ENCODE data around the gene ERG28.
"Not testable (repeated sequence)": the region's sequence is repeated elsewhere in the genome, so short reads cannot be mapped to it uniquely, and the experiment has no call there.

ERG28 gene, protein sequence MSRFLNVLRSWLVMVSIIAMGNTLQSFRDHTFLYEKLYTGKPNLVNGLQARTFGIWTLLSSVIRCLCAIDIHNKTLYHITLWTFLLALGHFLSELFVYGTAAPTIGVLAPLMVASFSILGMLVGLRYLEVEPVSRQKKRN

DNA sequence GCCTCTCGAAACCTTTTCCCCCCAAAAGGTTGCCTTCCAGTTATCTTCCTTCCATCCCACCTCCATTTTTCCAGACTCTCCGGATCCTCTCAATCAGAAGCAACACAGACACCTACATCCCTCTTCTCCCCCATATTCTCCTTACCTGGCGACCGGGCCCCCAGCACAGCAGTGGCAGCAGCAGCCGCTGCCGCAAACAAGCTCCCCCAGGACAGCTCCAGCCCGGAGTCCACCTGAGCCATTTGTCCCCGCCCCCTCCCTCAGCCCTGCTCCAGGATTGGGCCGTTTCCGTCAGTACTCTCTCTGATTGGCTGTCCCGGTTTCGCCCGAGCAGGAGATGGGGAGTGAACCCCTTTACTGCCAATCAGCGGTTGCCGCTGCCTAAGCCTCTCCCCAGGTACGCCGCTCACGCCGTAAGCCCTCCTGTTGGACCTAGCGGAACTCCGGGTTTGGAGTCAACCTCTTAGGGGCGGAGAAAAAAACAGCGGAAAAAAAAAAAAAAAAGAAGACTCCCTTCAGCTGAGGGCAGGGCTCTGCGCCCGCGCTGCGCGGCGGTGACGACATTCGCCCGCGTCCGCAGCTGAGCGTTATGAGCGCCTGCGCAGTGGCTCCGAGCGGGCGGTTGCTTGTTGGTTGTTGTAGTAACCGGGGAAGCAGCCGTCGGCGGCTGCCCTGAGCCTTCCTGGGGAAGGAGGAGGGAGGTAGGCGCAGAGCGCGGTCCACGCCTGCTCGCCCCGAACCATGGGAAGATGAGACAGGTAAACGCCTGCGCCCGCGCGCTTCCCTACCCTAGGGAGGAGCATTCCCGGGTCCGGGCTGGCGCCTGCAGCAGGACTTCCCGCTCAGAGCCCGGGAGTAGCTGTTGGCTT lies at the start of gene ERG28, which contains the start of gene TTLL5:
ERG28 (minus strand) TSS at position 247 of the 869 bp plus-strand sequence. CDS start 3,374 bp downstream, outside the sequence.
TTLL5 (plus strand) TSS at position 617 of the 869 bp plus-strand sequence. CDS start 1,904 bp downstream, outside the sequence.
- DNase-seq: peak; percentile 98

DNA sequence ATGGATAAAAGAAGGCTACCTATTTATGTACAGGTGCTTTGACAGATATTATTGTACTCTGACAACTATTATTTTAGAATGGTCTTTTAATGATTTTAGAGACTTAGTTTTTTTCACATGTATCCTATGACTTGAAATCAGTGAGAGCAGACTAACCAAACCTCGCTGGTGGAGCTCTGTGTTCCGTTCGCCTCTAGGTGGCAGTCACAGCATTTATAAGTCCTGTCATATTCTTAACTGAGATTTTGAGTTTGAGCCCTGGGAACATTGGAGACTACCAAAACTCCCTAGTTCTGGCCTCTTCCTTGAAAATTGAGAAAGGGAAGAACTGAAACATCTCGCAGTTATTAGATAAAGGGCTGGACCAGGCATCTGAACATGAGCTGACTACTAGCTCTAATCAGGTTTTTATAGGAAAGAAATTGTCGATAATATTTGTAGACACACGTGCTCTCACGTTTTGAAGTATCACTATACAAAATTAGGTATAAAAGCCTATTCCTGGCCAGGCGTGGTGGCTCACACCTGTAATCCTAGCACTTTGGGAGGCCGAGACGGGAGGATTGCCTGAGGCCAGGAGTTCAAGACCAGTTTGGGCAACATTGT lies 48.6 kb upstream of the ERG28 start:
- peak; percentile 80 for DNase-seq

DNA sequence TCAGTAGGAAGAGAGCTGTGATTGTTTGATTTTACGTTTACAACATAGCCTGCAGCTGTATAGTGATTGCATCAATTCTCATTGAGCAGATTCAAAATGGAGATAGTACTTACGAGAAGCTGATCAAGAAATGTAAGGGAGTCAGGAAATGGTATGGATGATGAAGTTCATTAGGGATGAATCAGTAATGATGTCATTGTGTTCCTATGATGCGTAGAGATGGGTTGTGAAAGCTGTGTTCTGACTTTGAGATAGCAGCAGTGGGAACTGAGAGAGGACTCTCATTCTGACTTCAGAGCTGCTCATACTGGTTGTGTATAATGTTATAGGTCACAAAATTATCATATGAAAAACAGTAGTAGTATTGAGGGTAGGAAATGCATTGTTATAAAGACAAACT lies 44.3 kb upstream of the ERG28 start:
- DNase-seq: no peak

DNA sequence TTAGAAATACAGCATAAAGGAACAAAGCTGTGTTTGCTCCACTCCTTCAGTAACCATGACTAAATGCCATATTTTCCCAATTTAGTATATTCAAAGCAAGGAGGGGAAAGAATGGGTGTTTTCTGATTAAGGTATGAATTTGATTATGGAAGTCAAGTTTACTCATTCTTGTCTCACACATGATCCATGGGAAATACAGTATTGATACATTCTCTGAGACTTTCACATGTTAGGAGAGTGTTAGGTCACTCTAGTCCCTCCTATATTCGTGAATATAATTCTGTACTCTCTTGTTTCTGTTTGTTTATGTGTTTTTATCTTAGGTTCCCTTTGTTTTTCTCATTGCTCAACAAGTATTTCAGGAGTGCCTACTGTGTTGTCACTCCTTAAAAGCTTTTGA lies 42.8 kb upstream of the ERG28 start:
- no peak for DNase-seq

DNA sequence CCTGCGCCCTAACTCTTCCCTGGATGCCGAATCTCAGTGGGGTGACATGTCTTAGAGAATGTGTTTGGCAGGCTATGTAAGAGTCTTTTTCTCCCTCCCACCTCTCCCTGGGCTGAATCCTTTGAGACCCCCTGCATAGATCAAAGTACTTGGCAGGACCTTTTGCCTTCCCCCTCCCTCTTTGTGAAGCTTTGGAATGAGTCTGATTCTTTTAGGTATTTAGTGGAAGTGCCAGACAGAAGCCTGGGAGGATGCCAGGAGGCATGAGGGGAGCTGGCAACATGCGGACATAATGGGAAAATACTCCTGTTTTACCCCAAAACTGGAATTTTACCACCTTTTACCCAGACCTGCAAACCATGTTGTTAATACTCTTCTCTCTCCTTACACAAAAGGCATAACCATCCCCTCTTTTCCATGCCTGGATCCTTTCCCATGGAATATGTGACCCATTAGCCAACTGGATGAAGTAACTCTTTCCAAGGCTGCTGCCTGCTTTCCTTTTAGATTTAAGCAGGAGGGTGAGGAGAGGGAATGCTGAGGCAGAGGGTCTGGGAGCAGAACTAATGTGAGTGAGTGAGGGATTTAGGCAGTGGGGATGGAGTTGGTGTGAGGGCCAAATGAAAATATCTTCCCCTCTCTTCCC lies 42.1 kb upstream of the ERG28 start:
- DNase-seq: peak; percentile 50

DNA sequence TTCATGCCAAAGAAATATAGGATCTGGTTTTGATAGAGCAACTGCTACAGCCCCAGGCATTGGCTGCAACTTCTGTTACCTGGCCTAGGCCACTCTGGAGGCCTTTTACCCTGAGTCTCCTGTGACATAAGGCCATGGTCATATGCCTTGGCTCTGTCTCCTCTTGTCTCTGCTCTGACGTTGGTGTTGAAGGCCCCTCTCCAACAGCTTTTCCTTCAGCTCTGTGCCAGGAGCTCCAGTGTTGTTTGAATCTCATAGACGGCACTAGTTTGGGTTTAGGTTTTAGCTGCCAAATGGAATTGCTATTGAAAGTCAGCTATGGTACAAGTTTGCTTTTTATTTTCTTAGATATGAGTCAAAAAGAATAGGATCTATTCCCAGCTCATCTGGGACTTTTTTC lies 41.4 kb upstream of the ERG28 start:
- no peak for DNase-seq

DNA sequence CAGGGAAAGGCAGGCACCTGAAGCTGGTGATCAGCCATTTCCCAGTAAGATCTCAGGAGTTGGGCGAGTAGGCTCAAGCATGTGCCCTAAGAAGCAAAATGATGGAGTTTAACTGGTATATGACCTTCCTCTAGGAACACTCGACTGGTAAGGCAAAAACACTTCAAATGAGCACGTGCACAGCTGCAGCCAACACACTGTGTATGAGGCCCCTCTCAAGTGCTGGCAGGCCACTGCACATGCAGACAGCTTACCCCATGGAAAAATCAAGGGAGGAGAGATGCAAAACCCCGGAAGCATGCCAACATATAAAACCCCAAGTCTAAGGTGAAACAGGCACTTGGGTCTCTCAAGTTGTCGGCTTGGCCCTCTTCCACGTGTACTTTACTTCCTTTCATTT lies 39.6 kb upstream of the ERG28 start:
- no peak for DNase-seq

DNA sequence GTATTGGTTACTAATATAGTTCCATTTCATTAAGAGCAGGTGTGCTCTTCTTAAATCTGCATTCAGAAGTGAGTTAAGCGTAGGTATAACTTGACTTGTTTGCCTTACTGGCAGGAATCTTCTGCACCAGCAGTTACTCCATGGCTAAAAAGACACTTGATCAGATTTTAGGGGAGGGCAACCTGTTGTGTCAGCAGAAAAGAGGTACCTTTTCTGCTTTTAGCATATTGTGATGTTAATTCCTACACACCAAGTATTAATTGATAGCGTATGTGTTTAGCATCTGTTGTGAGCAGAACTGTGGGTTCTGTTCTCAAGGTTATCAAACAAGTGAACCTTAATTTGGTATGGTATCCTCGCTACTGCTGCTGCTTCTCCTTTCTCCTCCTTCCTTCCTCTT lies 38.7 kb upstream of the ERG28 start:
- no peak for DNase-seq

DNA sequence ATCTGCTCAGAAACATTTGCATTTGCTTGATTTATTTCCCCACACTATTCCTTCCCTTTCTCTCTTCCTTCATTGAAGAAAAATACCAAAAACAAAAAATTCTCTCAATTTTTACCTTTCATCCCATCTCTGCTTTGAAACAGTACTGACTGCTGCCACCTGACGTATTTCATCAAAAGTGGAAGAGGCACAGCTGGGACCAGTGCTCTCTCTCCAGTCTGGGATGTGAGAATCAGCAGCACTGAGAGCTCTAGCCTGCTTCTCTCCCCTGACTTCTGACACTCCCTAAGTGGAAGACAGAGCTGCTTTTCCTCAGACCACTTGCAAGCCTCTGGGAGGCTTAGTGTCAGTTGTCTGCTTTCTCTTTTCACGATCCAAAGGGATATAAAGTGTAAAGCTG lies 37.2 kb upstream of the ERG28 start:
- DNase-seq: no peak

DNA sequence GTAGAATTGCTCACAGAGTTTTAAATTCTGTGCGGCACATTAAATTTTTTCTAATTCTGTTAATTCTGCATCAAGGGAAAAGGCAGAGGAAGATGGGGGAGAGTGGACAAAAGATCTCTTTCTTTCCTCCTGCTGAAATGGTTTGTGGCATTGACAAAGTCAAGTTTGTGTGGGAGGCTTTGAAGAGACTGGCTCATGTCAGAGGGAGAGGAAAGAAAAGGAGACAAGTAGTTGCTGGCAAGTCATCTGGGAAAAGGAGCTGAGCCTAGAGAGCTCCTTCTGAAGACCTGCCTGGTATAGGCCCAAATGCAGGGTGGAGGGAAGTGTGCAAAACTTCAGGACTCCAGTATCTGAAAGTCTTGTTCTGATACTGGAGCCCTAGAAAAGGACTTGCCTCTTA lies 36.7 kb upstream of the ERG28 start:
- DNase-seq: no peak

DNA sequence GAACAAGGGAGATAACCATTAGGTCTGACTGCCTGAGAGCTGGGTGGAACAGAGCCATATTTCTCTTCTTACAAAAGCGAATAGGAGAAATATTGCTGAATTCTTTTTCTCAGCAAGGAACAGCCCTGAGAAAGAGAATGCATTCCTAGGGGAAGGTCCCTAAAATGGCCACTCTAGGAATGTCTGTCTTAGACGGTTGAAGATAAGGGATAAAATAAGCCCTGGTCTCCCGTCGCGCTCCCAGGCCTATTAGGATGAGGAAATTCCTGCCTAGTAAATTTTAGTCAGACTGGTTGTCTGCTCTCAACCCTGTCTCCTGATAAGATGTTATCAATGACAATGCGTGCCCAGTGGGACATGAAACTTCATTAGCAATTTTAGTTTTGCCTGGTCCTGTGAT lies 34.3 kb upstream of the ERG28 start:
- DNase-seq: not testable (repeated sequence)

DNA sequence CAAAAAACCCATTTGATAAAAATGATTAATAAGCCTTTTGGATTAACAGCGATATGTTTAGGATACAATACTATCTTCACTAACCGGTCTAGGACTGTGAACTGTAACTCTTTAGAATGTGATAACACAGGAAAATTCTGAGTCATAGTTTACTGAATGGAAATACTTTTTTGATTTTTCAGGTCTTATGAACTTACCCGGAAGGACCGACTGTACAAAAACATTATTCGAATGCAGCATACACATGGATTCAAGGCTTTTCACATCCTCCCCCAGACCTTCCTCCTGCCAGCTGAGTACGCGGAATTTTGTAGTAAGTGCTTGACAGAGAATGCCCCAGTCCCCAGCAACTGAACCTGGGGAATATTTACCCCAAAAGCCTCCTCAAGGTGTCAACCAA lies 29.3 kb upstream of the ERG28 start:
- DNase-seq: no peak

DNA sequence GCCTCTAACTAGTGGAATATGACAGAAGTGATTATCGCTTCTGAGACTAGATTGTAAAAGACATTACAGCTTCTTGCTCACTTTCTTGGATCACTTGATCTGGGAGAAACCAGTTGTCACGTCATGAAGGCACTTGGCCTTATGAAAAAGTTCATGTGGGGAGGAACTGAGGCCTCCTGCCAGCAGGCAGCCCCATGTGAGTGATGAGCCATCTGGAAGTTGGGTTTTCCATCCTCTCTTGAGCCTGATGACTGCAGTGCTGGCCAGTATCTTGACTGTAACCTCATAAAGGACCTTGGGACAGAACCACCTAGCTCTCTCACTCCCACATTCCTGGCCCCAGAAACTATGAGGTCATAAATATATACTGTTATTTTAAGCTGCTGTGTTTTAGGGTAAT lies 28.3 kb upstream of the ERG28 start:
- peak; percentile 60 for DNase-seq

DNA sequence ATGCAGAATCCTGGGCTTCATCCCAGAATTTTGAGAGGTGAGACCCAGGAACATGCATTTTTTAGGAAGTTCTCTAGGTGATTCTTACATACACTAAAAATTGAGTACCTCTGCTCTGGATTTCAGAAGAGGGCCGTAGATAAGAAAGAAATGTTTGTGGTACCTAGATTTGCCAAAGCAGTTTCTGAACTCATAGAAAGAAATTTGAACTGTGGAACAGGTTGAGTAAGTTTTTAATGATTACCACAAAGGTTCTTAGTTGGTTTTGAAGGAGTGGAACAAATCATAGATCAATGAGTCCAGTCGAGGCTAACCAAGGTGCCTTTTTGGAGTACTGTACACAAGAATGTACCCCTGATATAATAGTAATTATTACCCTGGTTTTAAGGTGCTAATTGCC lies 25.2 kb upstream of the ERG28 start:
- no peak for DNase-seq

DNA sequence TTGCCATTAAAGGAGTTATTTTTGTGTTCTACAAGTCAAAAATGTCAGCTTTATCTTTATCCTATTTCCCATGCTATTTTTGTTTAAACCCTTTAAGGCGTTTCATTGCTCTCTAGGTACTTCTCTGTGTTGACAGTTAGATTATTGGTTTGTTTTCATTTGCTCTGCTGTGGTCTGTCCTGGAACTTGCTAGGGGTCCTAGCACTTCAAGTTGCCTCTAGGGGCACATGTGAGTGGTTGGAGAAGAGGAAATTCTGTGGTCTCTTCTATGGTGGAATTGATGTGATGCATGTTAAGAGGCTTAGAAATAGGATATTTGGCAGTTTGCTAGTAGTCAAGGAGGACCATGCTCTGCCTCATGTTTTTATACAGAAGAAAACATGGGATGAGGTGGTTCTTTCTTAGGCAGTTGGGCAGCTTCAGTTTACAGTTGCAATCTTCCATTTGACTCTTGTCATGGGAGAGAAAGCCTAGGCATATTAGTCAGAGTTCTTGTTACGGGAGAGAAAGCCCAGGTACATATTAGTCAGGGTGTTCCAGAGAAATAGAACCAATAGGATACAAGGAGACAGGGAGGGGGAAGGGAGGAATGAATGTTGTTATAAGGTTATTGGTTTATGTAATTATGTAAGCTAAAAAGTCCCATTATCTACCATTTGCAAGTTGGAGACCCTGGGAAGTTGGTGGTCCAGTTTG lies 14.7 kb upstream of the ERG28 start:
- no peak for DNase-seq

DNA sequence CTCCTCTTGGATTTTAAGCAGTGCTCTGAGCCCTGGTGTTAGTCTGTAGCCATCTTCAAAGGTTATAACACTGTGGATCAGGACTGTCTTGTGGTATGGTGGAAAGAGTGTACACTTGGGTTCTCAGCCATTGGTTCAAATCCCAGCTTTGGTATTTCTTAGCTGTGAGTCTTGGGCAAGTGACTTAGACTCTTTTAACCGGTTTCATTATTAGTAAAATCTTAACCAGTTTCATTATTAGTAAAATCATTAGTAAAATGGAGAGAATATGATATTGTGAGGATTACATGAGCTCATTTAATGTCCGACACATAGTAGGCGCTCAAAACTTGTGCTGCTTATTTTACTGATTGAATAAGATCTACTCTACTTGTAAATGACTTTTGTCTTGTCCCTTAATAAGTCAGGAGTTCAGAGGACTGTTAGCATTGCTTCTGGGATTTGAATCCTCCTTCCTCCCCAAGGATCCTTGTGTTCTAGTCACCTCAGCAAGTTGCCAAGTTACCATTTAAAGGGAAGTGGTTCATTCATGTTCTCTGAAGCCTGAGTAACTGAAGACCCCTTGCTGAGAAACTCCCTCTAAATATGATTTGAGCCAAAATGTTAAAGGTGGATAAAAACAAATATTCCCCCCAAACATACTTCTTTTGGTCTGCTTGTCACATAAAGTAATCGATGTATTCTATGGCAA lies 12.8 kb upstream of the ERG28 start:
- DNase-seq: no peak

DNA sequence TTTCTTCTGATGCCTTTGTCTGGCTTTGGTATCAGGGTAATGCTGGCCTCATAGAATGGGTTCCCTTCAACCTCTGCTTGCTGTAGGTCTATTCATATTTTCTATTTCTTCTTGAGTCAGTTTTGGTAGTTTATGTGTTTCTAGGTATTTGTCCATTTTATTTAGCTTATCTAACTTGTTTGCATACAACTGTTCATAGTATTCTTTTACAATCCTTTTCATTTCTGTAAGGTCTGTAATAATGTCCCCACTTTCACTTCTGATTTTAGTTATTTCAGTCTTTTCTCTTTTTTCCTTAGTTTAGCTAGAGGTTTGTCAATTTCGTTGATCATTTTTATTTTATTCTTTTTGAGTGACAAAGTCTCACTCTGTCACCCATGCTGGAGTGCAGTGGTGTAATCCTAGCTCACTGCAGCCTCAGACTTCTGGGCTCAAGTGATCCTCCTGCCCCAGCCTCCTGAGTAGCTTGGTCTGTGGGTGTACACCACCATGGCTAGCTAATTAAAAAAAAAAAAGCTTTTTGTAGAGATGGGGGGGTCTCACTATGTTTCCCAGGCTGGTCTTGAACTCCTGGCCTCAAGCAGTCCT lies 12.0 kb upstream of the ERG28 start:
- DNase-seq: no peak

DNA sequence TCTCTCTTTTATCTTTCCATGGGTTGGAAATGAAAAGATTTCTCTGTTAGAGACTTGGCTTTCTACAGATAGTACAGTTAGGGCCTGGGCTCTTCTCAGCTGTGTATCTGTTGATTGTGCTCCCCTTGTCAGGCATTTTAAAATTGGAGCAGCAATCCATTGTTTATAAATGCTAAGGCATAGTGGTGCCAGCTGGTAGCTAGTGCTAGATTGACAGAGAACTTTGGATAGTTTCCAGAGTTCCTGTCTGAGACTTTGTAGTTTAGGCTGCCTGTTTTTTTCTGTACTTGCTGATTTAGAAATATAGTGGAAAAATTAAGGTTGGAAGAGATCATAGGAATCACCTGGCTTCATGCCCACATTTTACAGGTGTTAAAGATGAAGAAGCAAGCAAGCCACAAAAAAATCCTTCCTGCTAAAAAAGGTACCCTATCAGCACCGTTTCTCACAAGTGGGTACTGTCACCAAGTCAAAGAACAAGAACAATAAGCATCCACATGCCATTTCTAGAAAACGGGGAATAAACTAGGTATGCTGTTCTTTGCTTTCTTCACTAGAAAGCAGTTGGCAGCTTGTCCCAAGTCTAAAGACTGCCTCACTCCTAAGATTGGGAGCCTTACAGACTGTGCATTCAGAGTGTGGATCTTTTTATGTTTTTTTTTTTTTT lies 6.6 kb upstream of the ERG28 start:
- DNase-seq: no peak

DNA sequence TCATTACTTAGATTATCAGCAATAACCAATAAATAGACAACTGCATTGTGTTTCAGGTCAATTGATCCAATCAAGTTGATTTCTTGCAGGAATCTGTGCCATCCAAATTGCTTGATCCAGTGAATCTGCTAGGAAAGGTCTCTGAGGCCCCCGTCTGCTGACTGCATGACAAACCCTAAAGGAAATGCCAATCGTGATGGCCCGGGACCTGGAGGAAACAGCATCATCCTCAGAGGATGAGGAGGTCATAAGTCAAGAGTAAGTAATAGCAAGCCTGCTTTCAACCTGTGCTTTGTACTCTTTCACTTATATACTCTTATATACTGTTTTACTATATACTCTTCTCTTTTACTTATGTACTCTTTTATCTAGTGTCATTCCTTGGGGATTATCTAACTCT lies 2.3 kb upstream of the ERG28 start:
- no peak for DNase-seq

DNA sequence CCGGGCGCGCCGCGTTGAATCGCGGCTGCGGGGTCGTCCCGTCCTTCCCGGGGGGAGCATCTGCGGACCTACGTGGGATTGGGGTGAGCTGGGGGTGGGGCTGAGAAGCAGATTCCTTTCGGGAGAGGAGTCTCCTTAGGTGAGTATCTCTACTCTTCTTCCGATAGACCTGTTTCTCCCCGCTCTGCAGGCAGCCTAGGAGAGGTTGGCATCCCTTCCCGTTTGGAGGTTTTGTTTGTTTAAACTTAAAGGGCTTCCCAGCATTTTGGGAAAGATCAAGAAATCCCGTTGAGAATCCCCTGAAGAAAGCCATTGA lies 781 bp upstream of the ERG28 start:
- no peak for DNase-seq

DNA sequence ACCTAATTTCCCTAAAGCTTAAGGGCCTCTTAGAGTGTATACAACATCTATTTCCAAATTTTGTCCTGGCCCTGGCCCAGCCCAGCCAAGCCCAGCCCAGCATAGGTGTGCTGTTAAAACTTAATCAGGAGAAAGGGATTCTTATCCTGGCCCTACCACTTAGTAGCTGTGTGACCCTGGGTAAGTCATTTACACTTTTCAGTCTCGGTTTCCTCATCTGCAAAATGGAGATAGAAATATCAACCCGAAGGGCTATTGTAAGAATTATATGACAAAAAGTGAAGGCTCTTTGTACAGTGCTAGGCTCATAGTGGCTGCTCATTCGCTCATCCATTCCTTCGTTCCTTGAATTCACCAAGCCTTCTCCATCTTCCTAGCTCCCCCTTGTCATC lies 442 bp downstream of the ERG28 start:
- no peak for DNase-seq

DNA sequence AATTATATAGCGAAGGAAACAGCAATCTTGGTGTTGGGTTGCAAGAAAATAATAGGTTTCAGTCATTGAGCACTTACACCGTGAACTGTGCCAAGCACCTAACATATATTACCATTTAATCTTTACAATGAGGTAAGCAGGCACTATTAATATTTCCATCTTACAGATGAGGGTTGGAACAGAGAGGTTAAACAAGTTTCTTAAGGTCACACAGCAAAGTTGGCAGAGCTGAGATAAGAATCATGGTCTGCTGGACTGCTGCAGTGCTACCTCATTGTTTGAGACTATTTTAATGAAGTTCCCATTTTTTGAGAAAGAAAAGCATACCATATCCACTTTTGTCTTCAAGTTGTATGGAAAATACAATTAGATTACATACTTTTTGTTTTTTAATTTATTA lies 1.7 kb downstream of the ERG28 start:
- no peak for DNase-seq

Data from right forelimb (tissue), 1 donor.